ENCODE measurements around the gene MAP4K4. TPM values are rescaled to one million over a fixed set of nuclear protein-coding genes. Genes with fewer than 3 reads are reported as not detected.
A peak's percentile ranks its signal among the peaks of the same experiment; 100 is the strongest.

MAP4K4 gene
- total and polyA plus RNA-seq, 2 of the 13 experiments (the other 11 are each of a cell fraction or from before 2014, with no cell fraction given): 105 to 264 TPM

DNA sequence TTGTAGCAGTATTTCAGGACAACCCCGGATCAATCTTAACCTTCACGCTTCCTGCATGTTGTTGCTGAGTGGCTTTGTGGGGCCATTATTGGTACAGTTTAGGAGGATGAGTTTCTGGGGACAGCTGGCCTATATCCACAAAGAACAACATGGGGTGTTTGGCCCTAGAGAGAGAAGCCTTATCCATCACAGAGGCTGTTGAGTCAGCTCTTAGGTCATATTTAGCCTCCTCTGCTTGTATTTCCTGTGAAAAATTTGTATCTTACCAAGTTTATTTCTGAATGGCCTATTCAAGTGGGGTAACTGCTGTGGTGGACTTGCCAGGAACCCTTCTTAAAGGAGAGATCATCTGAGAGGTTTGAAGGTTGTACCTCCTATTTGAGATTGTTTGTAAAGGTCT, 77.6 kb downstream of the MAP4K4 start:
- intact Hi-C loops (cut with micrococcal nuclease; ENCODE audit: unreplicated experiment): no loop called here
- TF ChIP-seq ZNF329 (CRISPR knock-in tag; IDR thresholded peaks at IDR 0.05; ENCODE audit: low read depth) (no peak), CREB1 (IDR thresholded peaks at IDR 0.05) (no peak), CREB1 (CRISPR knock-in tag; IDR thresholded peaks at IDR 0.05) (0 out of 2 replicates have a peak, but pooled peaks have one; percentile 28), ZNF276 (CRISPR knock-in tag; IDR thresholded peaks at IDR 0.05; ENCODE audit: low read depth) (no peak)
- no peak for FAIRE-seq

DNA sequence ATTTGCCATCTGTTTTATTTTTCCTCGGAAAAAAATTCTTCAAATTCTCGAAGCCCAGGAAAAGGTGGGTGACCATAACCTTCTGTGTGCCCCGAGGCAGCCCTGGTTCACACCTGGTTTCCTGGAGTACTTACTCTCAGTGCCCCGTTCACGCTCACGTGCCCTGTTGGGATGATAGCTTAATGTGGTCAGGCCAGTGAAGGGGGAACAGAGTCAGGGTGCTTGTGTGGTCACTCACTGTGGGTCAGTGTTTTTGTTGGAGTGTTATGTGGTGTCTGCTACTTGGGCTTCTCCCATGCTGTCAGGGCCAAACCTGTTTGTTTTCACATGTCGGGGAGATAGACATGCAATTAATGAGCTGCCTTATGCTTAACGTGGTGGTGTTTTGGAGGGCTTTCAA, 78.1 kb downstream of the MAP4K4 start:
- in situ Hi-C loops (cut with HindIII; ENCODE audit: extremely low pct_ligation_motif_present, low pct_unique_long_range_greater_than_20kb): no loop called here
- 0 out of 2 replicates have a peak, but pooled peaks have one; percentile 21 for TF ChIP-seq TBX2 (CRISPR knock-in tag; IDR thresholded peaks at IDR 0.05; ENCODE audit: borderline replicate concordance)
- no peak for TF ChIP-seq NFKB2 (CRISPR knock-in tag; IDR thresholded peaks at IDR 0.05; ENCODE audit: borderline replicate concordance)
- ChIA-PET CTCF (ENCODE audit: low intra/inter-chr PET ratio, low total read pairs) (interaction anchor here (1.1 kb wide), 1 partner anchor 55 kb away, joined by 3 read pairs; no protein-coding TSS in a partner anchor), POLR2A (interaction anchor here (1.1 to 1.6 kb wide), 2 partner anchors 8 to 9 kb away, joined by 3 to 5 read pairs; no protein-coding TSS in a partner anchor)
- Histone ChIP-seq H3K79me2 (ENCODE audit: insufficient read depth, low read length) (peaks cover 100% of the 10 kb centered on the region), H3K27ac (ENCODE audit: extremely low read length, insufficient read depth, low read length) (no peak overlapping the region), H3K4me2 (ENCODE audit: low read depth, low read length) (no peak overlapping the region), H3K4me3 (replicated peaks in 1 of 3; ENCODE audit: insufficient read depth in 1 of 3, low read depth in 2 of 3, low read length in 3 of 3) (no peak overlapping the region), H3K36me3 (replicated peaks in 1 of 2; ENCODE audit: control insufficient read depth in 1 of 2, insufficient read depth in 2 of 2, low read length in 2 of 2) (peaks cover 0 to 2% of the 10 kb centered on the region in 2 experiments; a peak in 2 of 5 replicates), H3K9ac (ENCODE audit: insufficient read depth, low read depth, low read length) (no peak overlapping the region), H3K27me3 (ENCODE audit: control insufficient read depth in 1 of 2, insufficient read depth in 2 of 2, low read length in 2 of 2) (no peaks in the 10 kb centered on the region), H2AFZ (ENCODE audit: low read length) (no peak overlapping the region), H3K4me1 (ENCODE audit: insufficient read depth, low read length) (peaks cover 100% of the 10 kb centered on the region), H3K9me3 (ENCODE audit: low read length) (no peaks in the 10 kb centered on the region), H4K20me1 (ENCODE audit: insufficient read depth, low read length) (peaks cover 72% of the 10 kb centered on the region)
- WGBS (ENCODE audit: low lambda C conversion rate): 96% methylated on average over 8 of the region's 8 CpGs
- BruUV-seq (replicated peaks): no TSS peak
- no peak for DNase-seq (ENCODE audit: low spot score)
- FAIRE-seq: no peak
- intact Hi-C loops (cut with micrococcal nuclease; ENCODE audit: unreplicated experiment): no loop called here
- no peak for ATAC-seq

More for the DNA sequence above, 77.6 kb downstream of the MAP4K4 start:
- Histone ChIP-seq H3K4me2 (ENCODE audit: low read depth, low read length) (no peak overlapping the region), H3K9ac (ENCODE audit: insufficient read depth, low read depth, low read length) (no peak overlapping the region), H3K36me3 (replicated peaks in 1 of 2; ENCODE audit: control insufficient read depth in 1 of 2, insufficient read depth in 2 of 2, low read length in 2 of 2) (peaks cover 0 to 2% of the 10 kb centered on the region in 2 experiments; a peak in 2 of 5 replicates), H3K79me2 (ENCODE audit: insufficient read depth, low read length) (peaks cover 100% of the 10 kb centered on the region), H2AFZ (ENCODE audit: low read length) (no peak overlapping the region), H3K27me3 (ENCODE audit: control insufficient read depth in 1 of 2, insufficient read depth in 2 of 2, low read length in 2 of 2) (no peaks in the 10 kb centered on the region), H4K20me1 (ENCODE audit: insufficient read depth, low read length) (peaks cover 68% of the 10 kb centered on the region), H3K9me3 (ENCODE audit: low read length) (no peaks in the 10 kb centered on the region), H3K4me3 (replicated peaks in 1 of 3; ENCODE audit: insufficient read depth in 1 of 3, low read depth in 2 of 3, low read length in 3 of 3) (no peak overlapping the region), H3K4me1 (ENCODE audit: insufficient read depth, low read length) (peaks cover 100% of the 10 kb centered on the region), H3K27ac (ENCODE audit: extremely low read length, insufficient read depth, low read length) (no peak overlapping the region)
- WGBS (ENCODE audit: low lambda C conversion rate): 97% methylated on average over 2 of the region's 2 CpGs
- ATAC-seq (no peak), DNase-seq (ENCODE audit: low spot score) (no peak)
- in situ Hi-C loops (cut with HindIII; ENCODE audit: extremely low pct_ligation_motif_present, low pct_unique_long_range_greater_than_20kb): no loop called here
- POLR2A ChIA-PET: interaction anchor here (1.1 to 1.6 kb wide), 2 partner anchors 8 to 9 kb away, joined by 3 to 5 read pairs; no protein-coding TSS in a partner anchor
- CTCF ChIA-PET (ENCODE audit: low intra/inter-chr PET ratio, low total read pairs): interaction anchor here (1.1 kb wide), 1 partner anchor 56 kb away, joined by 3 read pairs; no protein-coding TSS in a partner anchor
- no TSS peak for BruUV-seq (replicated peaks)
